ENCODE results near the gene LACTB.
A peak's percentile ranks its signal among the peaks of the same experiment; 100 is the strongest.

The LACTB gene

DNA sequence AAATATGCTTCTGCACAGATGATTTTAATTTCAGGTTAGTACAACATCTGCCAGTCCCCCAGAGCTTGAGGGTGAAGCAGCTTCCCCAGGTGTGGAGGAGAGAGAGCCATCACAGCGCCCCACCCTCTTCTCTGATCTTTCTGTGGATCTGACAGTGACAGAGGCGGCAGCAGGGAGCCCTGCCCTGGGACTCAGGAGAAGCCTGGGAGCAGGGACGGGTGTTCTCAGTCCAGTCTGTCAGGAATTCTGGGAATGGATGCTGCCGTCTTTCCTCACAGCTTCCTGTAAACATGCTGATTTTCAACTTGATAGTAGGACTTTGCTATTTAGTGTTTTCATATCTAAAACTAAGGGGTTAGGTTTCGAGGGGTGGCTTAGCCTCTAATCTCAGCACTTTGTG lies 56.4 kb downstream of the LACTB start:
- DNase-seq (ENCODE audit: extremely low read depth, low read depth): no peak
- TF ChIP-seq, protein P1, sequence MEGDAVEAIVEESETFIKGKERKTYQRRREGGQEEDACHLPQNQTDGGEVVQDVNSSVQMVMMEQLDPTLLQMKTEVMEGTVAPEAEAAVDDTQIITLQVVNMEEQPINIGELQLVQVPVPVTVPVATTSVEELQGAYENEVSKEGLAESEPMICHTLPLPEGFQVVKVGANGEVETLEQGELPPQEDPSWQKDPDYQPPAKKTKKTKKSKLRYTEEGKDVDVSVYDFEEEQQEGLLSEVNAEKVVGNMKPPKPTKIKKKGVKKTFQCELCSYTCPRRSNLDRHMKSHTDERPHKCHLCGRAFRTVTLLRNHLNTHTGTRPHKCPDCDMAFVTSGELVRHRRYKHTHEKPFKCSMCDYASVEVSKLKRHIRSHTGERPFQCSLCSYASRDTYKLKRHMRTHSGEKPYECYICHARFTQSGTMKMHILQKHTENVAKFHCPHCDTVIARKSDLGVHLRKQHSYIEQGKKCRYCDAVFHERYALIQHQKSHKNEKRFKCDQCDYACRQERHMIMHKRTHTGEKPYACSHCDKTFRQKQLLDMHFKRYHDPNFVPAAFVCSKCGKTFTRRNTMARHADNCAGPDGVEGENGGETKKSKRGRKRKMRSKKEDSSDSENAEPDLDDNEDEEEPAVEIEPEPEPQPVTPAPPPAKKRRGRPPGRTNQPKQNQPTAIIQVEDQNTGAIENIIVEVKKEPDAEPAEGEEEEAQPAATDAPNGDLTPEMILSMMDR (IDR thresholded peaks at IDR 0.05; ENCODE audit: low read depth, low read length): no peak

DNA sequence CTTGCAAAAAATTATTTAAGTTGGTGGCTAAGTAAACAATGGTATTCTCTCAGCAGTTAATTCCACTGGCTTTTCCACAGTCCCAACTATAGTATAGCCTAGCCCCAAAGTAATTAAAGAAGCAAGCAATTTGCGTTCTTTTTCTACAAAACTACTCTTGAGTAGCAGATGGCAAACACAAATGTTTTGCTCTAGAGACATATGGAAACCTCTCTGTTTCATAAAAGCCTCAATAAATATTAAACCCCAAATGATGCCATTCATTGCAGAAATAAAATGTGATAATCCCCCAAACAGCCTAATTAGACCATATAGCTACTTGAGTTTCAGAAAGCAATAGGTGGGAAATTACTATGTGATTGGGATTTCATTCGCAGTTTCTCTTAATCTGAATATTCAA lies 59.1 kb downstream of the LACTB start:
- DNase-seq (ENCODE audit: extremely low read depth, low read depth): no peak
- TF ChIP-seq, protein P1 (IDR thresholded peaks at IDR 0.05; ENCODE audit: low read depth, low read length): no peak

DNA sequence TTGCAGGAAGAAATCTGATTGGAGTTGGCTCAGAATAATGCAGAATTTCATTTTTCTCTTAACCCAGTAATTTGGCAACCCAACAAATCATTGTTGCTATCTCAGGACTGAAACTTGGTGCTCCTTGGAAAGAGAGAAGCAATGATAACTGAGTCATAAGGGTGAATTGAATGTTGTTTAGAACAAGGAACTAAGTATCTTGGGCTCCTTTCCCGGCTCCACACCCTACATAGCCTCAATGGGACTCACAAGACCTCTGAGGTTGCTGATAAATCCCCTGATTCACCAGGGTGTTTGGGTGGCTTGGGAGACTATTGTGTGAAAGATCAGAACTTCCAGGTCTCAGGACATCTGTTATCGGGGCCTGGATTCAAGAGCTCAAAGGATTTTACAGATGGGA lies 60.0 kb downstream of the LACTB start:
- no peak for DNase-seq (ENCODE audit: extremely low read depth, low read depth)
- TF ChIP-seq, protein P1 (IDR thresholded peaks at IDR 0.05; ENCODE audit: low read depth, low read length): no peak

DNA sequence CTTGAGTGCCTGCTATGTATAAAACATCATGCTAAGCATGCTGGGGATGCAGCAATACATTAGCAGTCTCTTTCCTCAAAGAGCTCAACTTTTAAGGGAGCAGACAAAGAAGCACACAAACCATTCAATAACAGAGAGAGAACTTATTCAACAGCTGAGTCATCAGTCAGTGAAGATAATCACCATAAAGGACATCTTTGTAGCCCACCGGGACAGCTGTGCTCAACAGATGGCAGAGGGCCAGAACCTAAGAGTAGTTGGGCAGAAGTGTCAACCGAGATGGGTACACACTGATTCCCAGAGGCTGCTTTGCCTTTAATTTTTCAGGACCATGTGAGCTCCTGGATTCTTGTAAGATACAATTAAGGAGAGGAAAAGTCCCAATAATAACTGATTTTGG lies 63.5 kb downstream of the LACTB start:
- TF ChIP-seq, protein P1 (IDR thresholded peaks at IDR 0.05; ENCODE audit: low read depth, low read length): no peak
- no peak for DNase-seq (ENCODE audit: extremely low read depth, low read depth)

DNA sequence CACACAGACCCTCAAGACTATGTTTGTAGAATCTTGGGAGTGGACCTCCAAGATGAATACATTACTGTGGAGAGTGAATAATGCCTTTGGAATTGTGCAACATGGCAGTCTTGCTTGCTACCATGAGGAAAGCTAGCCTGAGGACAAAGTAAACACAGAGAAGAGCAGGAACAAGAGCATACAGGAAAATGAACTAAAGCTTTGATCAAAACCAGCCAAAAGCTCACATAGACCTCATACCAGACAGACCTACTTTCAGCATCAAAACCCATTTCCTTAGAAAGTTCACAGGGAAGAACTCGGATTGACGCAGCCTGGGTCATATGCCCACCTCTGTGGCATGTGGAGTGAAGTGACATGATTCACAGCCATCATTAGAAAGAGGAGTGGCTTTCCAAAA lies 64.4 kb downstream of the LACTB start:
- TF ChIP-seq, protein P1 (IDR thresholded peaks at IDR 0.05; ENCODE audit: low read depth, low read length): no peak
- DNase-seq (ENCODE audit: extremely low read depth, low read depth): peak; percentile 39

DNA sequence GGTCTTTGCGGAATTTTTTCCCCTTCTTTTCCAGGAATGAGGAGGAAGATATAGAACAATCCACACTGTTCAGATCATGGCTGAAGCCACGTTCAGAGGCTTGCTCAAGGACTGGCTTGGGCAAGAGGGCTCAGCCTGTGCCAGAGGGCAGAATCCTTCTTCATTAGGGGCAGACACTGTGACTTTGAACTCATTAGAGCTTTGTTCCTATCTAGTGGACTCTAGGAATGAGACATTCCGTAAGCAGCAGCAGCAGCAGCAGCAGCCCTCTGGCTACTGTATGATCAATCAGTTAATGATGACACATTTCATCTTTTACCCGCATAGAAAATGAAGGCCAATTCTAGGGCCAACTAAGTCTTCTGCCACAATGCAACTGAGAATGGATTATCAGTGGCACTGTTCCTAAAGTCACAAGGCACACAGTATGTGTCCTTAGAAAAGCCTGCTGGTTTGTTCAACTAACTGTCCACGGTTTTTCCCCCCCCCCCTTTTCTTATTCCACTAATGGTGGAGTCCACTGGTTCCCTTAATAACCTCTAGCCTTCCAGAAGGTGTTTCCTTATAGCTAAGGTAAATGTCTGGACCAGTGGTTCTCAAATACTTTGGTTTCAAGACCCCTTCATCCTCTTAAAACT lies 66.0 kb downstream of the LACTB start:
- TF ChIP-seq, protein P1 (IDR thresholded peaks at IDR 0.05; ENCODE audit: low read depth, low read length): no peak

DNA sequence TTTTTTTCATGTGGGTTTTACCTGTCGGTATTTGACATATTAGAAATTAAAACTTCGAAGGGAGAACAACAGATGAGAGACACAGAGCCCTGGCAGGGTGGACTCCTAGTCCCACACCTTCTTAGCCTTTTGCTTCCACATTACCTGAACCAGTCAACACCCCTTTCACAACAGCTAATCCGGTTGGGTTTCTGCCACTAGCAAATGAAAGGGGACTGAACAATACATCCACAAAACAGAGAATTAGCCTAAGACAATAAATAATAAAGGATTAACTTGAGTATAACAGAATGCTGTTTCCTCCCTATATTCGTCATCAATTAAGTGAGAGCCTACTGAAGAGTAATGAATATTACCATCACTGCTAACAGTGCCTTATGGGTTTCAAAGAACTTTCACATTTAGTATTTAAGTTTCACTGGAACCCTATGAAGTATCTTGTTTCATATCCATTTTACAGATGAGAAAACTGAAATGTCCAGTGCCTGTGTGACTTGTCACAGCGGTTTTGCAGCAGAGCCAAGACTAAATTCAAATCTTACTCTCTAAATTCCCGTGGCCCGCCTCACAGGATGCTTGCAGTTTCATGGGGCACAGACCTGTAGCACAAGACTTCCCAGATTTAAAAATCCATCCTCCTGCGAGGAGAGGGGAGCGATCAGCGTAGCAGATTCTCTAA lies 66.7 kb downstream of the LACTB start:
- DNase-seq (ENCODE audit: extremely low read depth, low read depth): no peak

More for the DNA sequence above, 66.0 kb downstream of the LACTB start:
- no peak for DNase-seq (ENCODE audit: extremely low read depth, low read depth)

More for the DNA sequence above, 66.7 kb downstream of the LACTB start:
- TF ChIP-seq, protein P1 (IDR thresholded peaks at IDR 0.05; ENCODE audit: low read depth, low read length): no peak
